Measurements from ENCODE around the gene HAX1.

The HAX1 gene

DNA sequence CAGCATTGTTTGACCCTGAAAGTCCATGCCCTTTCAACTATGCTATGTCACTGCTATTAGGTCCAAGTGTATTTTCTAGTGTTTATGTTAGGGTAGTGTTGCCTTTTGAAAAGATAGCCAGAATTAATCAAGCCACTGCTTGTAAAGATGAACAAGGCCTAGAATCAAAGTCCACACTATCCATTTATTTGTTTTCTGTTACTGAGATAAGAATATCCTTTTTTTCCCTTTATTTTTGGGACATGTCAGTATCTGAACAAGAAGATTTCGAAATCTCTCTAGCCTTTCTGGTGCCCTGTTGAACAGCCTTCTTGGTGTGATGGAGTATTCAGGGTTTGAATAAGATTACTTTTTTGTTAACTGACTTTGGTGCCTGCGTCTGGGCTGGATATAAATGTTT lies 35.0 kb upstream of the HAX1 start:
- TF ChIP-seq MYC (IDR thresholded peaks at IDR 0.05; ENCODE audit: low read depth, low read length) = no peak
- no peak overlapping the region for H3K4me3 ChIP-seq (ENCODE audit: low read depth, low read length)
- no peak for DNase-seq (ENCODE audit: low read depth)

DNA sequence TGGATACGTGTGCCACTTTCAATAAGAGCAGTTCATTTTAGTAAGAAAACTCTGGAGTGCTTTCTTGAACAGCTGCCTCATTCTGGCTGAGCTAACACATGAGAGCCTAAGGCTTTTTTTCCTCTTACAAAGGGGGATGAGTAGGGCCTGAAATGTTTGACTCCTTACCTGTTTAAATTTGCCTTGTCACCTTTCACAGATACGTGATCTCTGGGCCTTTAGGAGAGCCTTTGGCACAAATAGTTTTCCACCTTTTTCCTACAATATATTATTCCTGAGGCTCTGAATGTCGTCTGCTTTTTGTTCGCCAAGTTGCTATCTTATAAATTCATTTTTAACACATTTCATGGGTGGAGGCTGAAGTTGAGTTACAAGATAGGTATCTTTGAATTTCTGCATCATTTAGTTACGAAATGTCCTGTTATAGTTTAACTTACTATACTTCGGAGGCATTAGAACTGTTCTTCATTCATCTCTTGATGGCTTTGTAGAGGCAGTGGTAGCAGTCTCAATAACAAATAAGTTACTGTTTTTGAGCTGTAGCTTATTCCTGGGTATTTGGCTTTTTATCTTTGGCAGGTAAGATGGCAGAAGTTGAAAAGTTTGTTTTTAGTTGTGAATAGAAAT lies 34.4 kb upstream of the HAX1 start:
- no peak overlapping the region for H3K4me3 ChIP-seq (ENCODE audit: low read depth, low read length)
- DNase-seq (ENCODE audit: low read depth) = no peak
- TF ChIP-seq, protein P1, sequence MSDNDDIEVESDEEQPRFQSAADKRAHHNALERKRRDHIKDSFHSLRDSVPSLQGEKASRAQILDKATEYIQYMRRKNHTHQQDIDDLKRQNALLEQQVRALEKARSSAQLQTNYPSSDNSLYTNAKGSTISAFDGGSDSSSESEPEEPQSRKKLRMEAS (IDR thresholded peaks at IDR 0.05; ENCODE audit: low read depth, low read length) = no peak
- TF ChIP-seq MYC (IDR thresholded peaks at IDR 0.05; ENCODE audit: low read depth, low read length) (no peak), POLR2A (IDR thresholded peaks at IDR 0.05; ENCODE audit: extremely low read depth, insufficient read length) (no peak)
- TF ChIP-seq, protein P2, sequence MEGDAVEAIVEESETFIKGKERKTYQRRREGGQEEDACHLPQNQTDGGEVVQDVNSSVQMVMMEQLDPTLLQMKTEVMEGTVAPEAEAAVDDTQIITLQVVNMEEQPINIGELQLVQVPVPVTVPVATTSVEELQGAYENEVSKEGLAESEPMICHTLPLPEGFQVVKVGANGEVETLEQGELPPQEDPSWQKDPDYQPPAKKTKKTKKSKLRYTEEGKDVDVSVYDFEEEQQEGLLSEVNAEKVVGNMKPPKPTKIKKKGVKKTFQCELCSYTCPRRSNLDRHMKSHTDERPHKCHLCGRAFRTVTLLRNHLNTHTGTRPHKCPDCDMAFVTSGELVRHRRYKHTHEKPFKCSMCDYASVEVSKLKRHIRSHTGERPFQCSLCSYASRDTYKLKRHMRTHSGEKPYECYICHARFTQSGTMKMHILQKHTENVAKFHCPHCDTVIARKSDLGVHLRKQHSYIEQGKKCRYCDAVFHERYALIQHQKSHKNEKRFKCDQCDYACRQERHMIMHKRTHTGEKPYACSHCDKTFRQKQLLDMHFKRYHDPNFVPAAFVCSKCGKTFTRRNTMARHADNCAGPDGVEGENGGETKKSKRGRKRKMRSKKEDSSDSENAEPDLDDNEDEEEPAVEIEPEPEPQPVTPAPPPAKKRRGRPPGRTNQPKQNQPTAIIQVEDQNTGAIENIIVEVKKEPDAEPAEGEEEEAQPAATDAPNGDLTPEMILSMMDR (IDR thresholded peaks at IDR 0.05; ENCODE audit: low read depth, low read length) = no peak

DNA sequence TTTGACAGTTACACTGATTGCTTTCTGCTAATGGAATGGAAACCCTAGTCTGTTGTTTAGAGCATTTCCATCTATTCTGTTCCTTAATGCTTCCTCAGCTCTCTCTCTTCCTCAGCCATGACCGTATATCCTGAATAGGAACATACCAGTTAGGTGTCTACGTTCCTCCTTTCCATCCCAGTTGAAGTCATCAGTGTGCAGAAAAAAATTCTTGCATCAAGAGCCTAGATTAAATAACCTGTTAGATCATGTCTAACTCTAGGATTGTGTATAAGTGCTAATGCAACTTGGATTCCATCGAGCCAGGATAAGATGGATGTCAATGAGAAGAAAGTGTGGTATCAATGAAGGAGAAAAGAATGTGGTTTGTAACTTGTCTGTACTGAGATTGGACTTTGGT lies 32.9 kb upstream of the HAX1 start:
- DNase-seq (ENCODE audit: low read depth) = no peak
- no peak overlapping the region for H3K4me3 ChIP-seq (ENCODE audit: low read depth, low read length)
- TF ChIP-seq, protein P2 (IDR thresholded peaks at IDR 0.05; ENCODE audit: low read depth, low read length) = no peak
- TF ChIP-seq, protein P1 (IDR thresholded peaks at IDR 0.05; ENCODE audit: low read depth, low read length) = no peak
- TF ChIP-seq POLR2A (IDR thresholded peaks at IDR 0.05; ENCODE audit: extremely low read depth, insufficient read length) (no peak), MYC (IDR thresholded peaks at IDR 0.05; ENCODE audit: low read depth, low read length) (no peak)

DNA sequence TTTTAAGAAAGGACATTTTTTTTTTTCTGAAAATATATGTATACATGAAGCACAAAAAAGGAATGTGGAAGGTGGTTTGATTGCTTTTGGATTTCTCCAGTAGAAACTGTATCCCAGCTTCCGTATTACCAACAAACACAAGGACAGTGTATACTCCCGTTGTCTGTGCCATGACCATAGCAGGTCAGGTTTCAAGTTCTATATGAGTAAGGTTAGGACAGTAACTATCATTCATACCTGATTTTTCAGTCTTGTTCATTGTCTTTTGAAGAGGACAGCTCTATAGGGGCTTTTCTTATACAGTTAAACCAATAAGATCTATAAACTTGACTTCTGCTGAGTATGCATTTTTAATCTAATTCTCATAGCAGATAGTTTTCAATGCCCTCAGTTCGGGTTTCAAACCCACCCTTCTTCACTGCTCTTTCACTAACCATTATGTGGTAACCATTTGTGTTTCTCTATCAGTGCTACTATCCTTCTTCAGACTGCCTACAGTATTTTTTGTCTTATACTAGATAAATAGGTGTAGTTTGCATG lies 32.1 kb upstream of the HAX1 start:
- no peak for DNase-seq (ENCODE audit: low read depth)
- TF ChIP-seq, protein P2 (IDR thresholded peaks at IDR 0.05; ENCODE audit: low read depth, low read length) = no peak
- TF ChIP-seq, protein P1 (IDR thresholded peaks at IDR 0.05; ENCODE audit: low read depth, low read length) = no peak
- no peak for TF ChIP-seq POLR2A (IDR thresholded peaks at IDR 0.05; ENCODE audit: extremely low read depth, insufficient read length)
- TF ChIP-seq MYC (IDR thresholded peaks at IDR 0.05; ENCODE audit: low read depth, low read length) = no peak
- no peak overlapping the region for H3K4me3 ChIP-seq (ENCODE audit: low read depth, low read length)

DNA sequence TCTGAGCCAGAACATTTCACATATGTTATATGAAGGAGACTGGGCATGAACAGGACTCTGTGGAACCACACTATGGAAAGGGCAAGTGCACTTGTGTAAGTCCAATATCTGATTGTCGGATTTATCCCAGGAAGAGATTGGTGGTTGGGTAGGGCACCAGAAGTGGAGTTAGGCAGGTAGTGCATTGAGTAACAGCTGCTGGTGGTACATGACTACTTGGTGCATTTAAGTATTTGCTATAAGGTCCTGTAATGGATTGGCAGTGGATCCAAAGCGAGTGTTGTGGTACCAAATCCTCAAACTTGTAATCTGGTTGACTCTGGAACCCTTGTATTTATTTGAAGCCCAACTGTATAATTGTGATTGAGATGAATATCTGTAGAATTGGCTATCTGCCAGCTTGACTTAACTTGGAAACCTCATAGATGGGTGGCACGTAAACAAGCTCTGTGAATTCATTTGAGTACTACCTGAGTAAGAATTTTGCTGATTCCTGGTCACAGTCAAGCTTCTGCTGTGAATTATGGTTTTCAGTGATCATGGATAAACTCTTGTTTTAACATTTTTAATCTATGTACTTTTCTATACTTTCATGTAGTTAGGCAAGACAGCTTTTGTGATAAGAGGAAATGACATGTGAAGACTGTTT lies 30.6 kb upstream of the HAX1 start:
- TF ChIP-seq, protein P1 (IDR thresholded peaks at IDR 0.05; ENCODE audit: low read depth, low read length) = no peak
- TF ChIP-seq, protein P2 (IDR thresholded peaks at IDR 0.05; ENCODE audit: low read depth, low read length) = no peak
- TF ChIP-seq MYC (IDR thresholded peaks at IDR 0.05; ENCODE audit: low read depth, low read length) = no peak
- no peak for TF ChIP-seq POLR2A (IDR thresholded peaks at IDR 0.05; ENCODE audit: extremely low read depth, insufficient read length)
- DNase-seq (ENCODE audit: low read depth) = no peak
- no peak overlapping the region for H3K4me3 ChIP-seq (ENCODE audit: low read depth, low read length)

DNA sequence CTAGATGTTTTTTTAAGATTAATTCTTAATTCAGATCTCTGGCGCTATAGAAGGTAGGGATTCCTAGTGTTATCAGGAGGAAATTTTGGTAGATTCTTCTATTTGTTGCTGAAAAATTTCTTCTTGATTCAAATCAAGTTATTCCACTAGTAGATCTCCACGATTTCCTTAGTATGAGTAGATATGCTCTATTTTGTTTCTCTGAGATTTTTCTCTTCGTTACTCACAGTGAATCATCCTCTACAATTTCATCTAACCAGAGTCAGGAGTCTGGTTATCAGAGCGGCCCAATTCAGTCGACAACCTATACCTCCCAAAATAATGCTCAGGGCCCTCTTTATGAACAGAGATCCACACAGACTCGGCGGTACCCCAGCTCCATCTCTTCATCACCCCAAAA lies 18.8 kb upstream of the HAX1 start:
- H3K4me3 ChIP-seq (ENCODE audit: low read depth, low read length) = no peak overlapping the region
- TF ChIP-seq, protein P1 (IDR thresholded peaks at IDR 0.05; ENCODE audit: low read depth, low read length) = no peak
- TF ChIP-seq MYC (IDR thresholded peaks at IDR 0.05; ENCODE audit: low read depth, low read length) = no peak
- TF ChIP-seq, protein P2 (IDR thresholded peaks at IDR 0.05; ENCODE audit: low read depth, low read length) = no peak
- no peak for TF ChIP-seq POLR2A (IDR thresholded peaks at IDR 0.05; ENCODE audit: extremely low read depth, insufficient read length)
- no peak for DNase-seq (ENCODE audit: low read depth)

All from NB4 (cell line).